Muscle of arm (tissue), 14 donors: ENCODE data around the gene MAGEA8. TPM values are rescaled to one million over a fixed set of nuclear protein-coding genes. Genes with fewer than 3 reads are reported as not detected.
"Not testable (repeated sequence)": the region's sequence is repeated elsewhere in the genome, so short reads cannot be mapped to it uniquely, and the experiment has no call there.

Source experiments
- DNase-seq: peaks from one replicate; pipeline ENCODE4 v3.0.0-alpha.2; 2013
- long read RNA-seq, 11 donors: transcript quantifications; one replicate each; lab custom pipeline, GENCODE V29; 2026
- polyA plus RNA-seq, 12 donors: library from polyadenylated mRNA; unstranded; fragments of 120-200 nt; gene quantifications; one replicate each; pipeline ENCODE4 v1.2.1, GENCODE V29; 2013; ENCODE audit not compliant: insufficient read length in 12 of 12

MAGEA8 gene
- under 1 TPM in 7 of 12 donors, not detected in 5; 0.11 to 0.63 (median 0.18) TPM for polyA plus RNA-seq
- long read RNA-seq, donor 1 = 0 reads
- long read RNA-seq, donor 2 = 0 reads
- long read RNA-seq, donor 3 = 0 reads
- long read RNA-seq, donor 4 = 0 reads
- long read RNA-seq, donor 5 = 0 reads
- long read RNA-seq, donor 6 = 0 reads
- long read RNA-seq, donor 7 = 0 reads
- long read RNA-seq, donor 8 = 0 reads
- long read RNA-seq, donor 9 = 0 reads
- long read RNA-seq, donor 10 = 0 reads
- long read RNA-seq, donor 11 = 0 reads

- no peak for DNase-seq
Observed at GRCh38 chrX:149881081-149881711, at the start of gene MAGEA8. MAGEA8 (plus strand) TSS chrX:149881183; CDS start chrX:149884273, 3,090 bp downstream.

- no peak for DNase-seq
Observed at GRCh38 chrX:149831473-149831872, 49.5 kb upstream of the MAGEA8 start.

DNA sequence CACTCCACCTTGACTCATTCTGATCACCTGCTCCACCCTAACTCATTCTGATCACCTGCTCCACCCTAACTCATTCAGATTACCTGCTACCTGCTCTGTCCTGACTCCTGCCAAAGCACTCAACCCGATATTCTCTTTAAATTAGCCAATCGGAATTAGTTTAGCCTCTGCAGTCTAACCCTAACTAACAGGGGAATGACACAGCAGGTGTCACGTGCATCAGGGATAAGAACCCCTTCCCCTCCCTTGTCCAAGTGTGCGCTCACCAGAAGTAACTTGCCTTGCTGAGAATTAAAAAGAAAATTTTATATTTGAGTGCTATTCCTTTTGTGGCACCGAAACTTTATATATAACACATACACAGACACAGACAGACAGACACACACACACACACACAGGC, 44.3 kb upstream of the MAGEA8 start:
- not testable (repeated sequence) for DNase-seq

GRCh38 chrX:149837167-149837566, 43.8 kb upstream of the MAGEA8 start:
- no peak for DNase-seq

DNA sequence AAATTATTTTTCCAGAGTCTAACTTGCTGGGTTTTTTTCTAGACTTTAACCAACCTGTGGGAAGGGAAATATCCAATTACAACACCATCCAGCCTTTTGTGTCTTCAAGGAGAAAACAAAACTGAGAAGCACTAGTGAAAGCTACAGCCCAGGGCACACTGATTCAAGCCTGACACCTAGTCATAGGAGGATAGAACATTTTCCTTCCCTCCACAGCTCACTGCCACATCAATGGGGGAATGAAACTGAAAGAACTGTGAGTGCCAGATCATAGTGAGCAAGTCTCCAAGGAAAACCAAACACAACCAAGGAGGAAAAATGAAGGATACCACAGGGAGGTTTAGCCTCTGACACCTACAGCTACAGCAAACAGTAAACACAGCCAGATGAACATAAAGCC, 43.3 kb upstream of the MAGEA8 start:
- DNase-seq = no peak

GRCh38 chrX:149841929-149842328, 39.1 kb upstream of the MAGEA8 start:
- DNase-seq = no peak

DNA sequence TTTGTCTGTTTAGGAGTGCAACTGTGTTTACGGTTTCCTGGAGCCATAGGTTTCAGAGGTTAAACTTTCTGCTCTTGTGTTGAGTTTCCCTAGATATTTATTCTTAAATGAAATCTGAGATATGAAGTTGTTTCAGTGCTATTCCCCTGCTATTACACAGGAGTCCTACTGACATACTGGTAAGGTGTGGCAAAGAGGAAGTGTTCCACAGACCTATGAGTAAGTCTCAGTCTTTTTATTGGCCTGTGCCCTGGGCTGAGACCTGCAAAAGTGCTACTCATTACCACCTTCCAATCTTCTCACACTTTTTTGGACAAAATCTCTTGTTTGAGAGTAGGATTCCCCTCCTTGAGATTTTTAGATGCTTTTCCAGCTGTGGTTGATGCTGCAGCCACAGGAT, 35.6 kb upstream of the MAGEA8 start:
- no peak for DNase-seq

GRCh38 chrX:149846789-149847188, 34.2 kb upstream of the MAGEA8 start:
- no peak for DNase-seq

DNA sequence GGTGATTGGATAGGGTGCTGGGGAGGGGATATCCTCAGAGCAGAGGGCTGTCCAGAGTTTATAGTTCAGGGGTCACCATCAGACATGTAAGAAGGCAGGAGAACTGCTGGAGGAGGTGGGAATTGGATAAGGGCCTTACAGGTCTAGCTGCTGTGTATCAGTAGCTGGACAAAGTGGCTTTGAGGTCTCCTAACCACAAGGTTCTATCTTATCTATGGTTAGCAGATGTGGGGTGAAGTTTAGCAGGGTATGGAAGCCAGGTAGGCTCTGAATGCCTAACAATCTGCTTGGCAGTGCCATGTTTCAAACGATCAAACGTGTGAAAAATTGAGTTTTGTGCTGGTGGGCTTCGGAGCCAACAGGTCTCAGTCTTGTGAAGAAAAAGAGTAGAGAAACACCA, 32.1 kb upstream of the MAGEA8 start:
- DNase-seq = no peak

- no peak for DNase-seq
Observed at GRCh38 chrX:149849787-149850186, 31.2 kb upstream of the MAGEA8 start.

GRCh38 chrX:149851864-149852263, 29.1 kb upstream of the MAGEA8 start:
- no peak for DNase-seq

DNA sequence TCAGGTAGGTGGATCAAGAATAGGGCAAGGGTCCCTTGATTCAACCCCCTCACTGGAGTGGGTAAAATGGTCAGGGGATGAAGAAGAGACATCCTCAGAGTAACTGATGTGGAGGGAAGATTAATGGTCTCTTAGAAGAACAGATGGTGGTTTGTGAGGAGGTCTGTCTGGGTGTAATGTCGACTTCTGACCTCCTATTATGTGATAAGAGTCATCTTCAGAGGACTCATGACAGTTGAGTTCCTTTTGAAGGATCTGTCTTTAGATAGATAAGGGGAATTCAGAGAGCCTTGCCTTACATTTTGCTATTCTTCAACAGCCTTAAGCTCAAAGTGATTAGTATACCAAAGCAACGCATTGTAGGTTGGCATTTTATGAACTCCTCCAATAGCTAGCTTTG, 27.1 kb upstream of the MAGEA8 start:
- no peak for DNase-seq

DNA sequence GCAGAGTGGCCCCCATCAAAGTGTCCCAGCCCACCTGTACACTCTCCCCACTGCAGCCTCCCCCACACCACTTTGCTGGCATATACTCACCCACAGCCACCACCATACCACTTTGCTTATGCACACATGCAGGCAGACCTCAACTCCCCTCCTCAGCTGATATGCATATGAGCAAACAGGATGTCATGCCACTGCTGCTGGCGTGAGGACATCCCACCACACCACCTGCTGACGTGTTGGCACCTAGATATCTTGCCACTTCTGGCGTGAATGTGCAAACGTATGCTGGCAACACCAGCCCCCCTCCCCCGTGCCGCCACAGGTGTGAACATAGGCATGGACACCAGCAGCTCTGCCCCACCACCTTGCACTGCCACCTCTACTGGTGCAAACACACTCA, 22.4 kb upstream of the MAGEA8 start:
- no peak for DNase-seq

DNA sequence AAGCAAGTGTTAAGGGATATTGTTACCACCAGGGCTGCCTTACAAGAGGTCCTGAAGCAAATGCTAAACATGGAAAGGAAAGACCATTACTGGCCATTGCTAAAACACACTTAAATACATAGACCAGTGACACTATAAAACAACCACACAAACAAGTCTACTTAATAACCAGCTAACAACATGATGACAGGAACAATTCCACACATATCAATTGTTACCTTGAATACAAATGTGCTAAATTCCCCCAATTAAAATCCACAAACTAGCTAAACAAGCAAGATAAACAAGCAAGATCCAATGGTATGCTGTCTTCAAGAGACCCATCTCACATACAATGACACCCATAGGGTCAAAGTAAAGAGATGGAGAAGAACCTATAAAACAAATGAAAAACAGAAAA, 20.5 kb upstream of the MAGEA8 start:
- no peak for DNase-seq

GRCh38 chrX:149865390-149865789, 15.6 kb upstream of the MAGEA8 start:
- no peak for DNase-seq

DNA sequence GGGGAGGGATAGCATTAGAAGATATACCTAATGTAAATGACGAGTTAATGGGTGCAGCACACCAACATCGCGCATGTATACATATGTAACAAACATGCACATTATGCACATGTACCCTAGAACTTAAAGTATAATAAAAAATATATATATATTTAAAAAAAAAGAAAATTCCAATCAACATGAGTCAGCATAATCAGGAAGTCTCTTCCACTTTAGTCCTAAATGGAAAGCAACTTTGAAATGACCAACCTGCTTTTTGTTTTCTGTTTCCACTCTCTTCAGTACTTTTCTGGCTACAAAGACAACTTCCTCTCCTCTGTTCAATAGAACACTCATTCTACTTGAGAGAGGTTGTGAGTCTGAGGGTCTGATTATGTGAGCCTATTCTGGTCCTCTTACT, 13.5 kb upstream of the MAGEA8 start:
- DNase-seq = no peak

DNA sequence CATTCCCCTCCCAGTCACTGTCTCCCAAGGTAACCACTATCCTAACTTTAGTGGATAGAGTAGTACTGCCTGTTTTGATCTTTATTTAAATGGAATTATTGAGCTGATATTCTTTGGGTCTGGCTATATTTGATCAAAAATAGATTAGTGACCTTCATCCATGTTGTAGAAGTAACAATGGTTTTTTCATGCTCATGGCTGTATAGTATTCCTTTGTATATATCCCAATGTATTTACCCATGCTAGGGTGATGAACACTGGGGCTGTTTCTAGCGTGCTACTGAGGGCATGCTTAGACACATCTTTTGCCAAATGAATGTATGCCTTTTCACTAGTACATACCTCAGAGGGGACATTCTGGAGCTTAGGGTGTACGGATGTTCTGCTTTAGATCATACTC, 10.1 kb upstream of the MAGEA8 start:
- no peak for DNase-seq

DNA sequence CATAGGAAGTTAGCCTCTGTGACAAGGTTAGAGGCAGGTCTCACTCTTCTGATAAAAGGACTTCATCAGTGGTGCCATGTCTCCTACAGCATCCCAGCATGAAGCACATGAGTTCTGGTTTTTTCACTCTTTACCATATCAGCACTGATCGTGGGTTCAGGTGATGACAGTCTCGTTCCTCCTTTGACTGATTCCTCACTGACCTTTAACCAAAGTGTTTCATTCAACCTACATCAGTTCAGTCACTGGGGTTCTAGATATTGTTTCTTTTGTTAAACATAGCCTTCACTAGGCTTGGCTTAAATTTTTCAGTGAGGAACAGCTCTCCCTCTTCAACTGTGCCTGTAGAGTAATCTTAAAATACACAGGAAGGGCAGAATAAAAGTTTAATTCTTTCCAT, 9.6 kb upstream of the MAGEA8 start:
- no peak for DNase-seq

DNA sequence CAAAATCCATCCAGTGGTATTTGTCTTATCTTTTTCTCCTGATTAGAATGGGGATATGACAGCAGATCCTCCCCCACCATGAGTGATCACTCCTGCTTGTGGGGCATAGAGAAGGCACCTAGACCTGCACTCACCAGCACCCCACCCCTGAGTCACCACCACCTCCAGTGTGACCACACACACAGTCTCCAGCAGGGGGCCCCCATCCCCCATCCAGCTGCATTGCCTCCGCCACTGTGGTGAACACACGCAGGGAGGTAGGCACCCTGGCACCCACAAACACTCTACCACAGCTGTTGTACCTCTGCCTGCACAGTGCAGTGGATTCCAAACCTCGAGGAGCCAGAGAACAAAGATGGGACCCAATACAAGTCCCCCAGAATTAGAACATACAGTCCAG, 9.0 kb upstream of the MAGEA8 start:
- DNase-seq = no peak

GRCh38 chrX:149877157-149877556, 3.8 kb upstream of the MAGEA8 start:
- DNase-seq = no peak

DNA sequence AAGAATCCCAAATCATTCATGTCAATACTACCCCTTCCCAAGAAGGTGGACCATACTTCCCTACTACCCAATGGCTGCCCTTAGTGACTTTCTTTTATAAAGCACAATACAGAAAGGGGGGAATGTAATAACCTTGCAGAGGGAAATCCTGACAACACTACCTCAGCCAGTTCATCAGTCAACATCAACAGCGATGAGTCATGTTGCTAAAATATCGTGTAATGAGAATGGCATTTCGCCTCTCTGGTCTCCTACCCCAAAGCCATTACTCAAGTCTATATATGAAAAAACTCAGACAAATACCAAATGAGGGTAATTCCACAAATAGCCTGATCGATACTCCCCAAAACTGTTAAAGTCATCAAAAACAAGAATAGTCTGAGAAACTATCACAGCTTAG, 3.3 kb upstream of the MAGEA8 start:
- DNase-seq = no peak

DNA sequence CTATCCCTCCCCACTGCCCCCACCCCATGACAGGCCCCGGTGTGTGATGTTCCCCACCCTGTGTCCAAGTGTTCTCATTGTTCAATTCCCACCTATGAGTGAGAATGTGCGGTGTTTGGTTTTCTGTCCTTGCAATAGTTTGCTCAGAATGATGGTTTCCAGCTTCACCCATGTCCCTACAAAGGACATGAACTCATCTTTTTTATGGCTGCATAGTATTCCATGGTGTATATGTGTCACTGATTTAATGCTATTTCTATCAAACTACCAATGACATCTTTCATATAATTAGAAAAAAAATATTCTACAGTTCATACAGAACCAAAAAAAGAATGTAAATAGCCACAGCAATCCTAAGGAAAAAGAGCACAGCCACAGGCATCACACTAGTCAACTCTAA, 9.8 kb downstream of the MAGEA8 start:
- not testable (repeated sequence) for DNase-seq

DNA sequence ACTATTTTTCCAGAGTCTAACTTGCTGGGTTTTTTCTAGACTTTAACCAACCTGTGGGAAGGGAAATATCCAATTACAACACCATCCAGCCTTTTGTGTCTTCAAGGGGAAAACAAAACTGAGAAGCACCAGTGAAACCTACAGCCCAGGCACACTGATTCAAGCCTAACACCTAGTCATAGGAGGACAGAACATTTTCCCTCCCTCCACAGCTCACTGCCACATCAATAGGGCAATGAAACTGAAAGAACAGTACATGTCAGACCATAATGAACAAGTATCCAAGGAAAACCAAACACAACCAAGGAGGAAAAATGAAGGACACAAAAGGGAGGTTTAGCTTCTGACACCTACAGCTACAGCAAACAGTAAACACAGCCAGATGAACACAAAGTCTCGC, 17.6 kb downstream of the MAGEA8 start:
- DNase-seq = no peak
